SJSA1 (cell line): ENCODE results near the gene EHMT1. TPM values are rescaled to one million over a fixed set of nuclear protein-coding genes. Genes with fewer than 3 reads are reported as not detected.

Experiments
- DNase-seq, 2 experiments: peaks; one replicate each; pipeline ENCODE4 v3.0.0-alpha.2; 2015 to 2020; ENCODE audit warnings: low spot score in 2 of 2, low read depth in 1 of 2
- H3K27ac ChIP-seq: fragments of 250-450 bp; sonication (Bioruptor Pico); 2 replicates; pipeline ENCODE4 v1.5.1; 2020; ENCODE audit warnings: mild to moderate bottlenecking, moderate library complexity
- H3K27me3 ChIP-seq: fragments of 250-450 bp; sonication (Bioruptor Pico); replicated peaks from 2 replicates; pipeline ENCODE4 v1.5.1; 2020; ENCODE audit warnings: mild to moderate bottlenecking, moderate library complexity
- H3K36me3 ChIP-seq: fragments of 250-450 bp; sonication (Bioruptor Pico); 2 replicates; pipeline ENCODE4 v1.5.1; 2020; ENCODE audit warnings: mild to moderate bottlenecking
- H3K4me1 ChIP-seq: fragments of 250-450 bp; sonication (Bioruptor Pico); replicated peaks from 2 replicates; pipeline ENCODE4 v1.6.1; 2021; ENCODE audit warnings: mild to moderate bottlenecking
- H3K4me3 ChIP-seq: fragments of 250-450 bp; sonication (Bioruptor Pico); 2 replicates; pipeline ENCODE4 v1.5.1; 2020; ENCODE audit warnings: mild to moderate bottlenecking
- H3K9me3 ChIP-seq: fragments of 250-450 bp; sonication (Bioruptor Pico); replicated peaks from 2 replicates; pipeline ENCODE4 v1.5.1; 2020; ENCODE audit warnings: mild to moderate bottlenecking
- total RNA-seq: library from RNA; depleted of rRNA; stranded (reverse); fragments of >200 nt; shearing (Covaris generic); gene quantifications from 2 replicates; pipeline ENCODE4 v1.2.3, GENCODE V29; 2014

Gene EHMT1
- total RNA-seq, 1 experiment from 2014 or later = 32.0 TPM

DNA sequence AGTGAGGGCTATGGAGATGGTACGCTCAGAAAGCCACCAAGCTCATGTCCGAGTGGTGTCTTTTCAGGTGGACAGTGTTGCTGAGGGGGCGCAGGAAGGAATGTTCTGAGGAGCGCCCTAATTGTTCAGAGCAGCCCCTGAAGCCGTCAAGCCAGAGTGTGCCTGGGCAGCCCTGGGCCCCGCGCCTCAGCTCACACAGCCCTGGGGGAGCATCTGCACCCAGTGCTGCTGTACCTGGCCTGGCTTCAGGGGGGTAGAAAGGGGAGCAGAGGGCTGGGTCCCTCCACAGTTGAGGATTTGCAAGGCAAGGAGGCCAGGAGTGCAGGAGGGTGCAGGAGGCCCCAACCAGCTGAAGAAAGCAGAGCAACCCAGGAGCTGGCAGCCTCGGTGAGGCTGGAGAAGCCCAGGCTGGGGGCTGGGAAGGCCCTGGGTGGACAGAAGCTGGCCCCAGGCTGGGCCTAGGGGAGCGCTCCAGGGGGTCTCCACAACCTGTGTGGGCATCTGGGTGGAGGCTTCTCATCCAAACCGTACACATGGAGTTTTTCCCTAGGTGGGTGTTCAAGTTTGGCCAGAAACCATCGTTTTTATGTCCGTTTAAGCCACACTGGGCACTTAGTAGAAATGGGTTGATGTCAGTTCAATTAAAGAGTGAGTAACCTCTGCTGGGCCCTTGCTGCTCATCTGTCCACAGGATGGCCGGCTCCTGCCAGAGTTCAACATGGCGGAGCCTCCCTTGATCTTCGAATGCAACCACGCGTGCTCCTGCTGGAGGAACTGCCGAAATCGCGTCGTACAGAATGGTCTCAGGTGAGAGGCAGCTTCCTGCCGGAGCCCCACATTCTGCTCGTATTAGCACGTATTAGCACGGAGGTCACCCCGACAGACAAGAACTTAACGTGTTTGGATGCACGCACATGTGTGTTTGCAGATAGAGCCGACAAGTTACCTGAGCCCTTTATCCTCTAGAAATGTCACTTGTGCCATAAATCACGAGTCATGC lies 196.8 kb downstream of the EHMT1 start:
- Histone ChIP-seq H3K9me3 (no peaks in the 10 kb centered on the region), H3K4me1 (no peaks in the 10 kb centered on the region), H3K36me3 (peaks cover 50% of the 10 kb centered on the region), H3K27me3 (no peaks in the 10 kb centered on the region), H3K27ac (no peak overlapping the region), H3K4me3 (no peak overlapping the region)
- DNase-seq = no peak

- no peak overlapping the region for H3K4me3 ChIP-seq
- peaks cover 45% of the 10 kb centered on the region for H3K36me3 ChIP-seq
- no peak for DNase-seq
- no peaks in the 10 kb centered on the region for H3K27me3 ChIP-seq
- no peaks in the 10 kb centered on the region for H3K9me3 ChIP-seq
- no peaks in the 10 kb centered on the region for H3K4me1 ChIP-seq
- H3K27ac ChIP-seq = no peak overlapping the region
Measured at GRCh38 chr9:137816531-137817235, 197.9 kb downstream of the EHMT1 start.

- Histone ChIP-seq H3K36me3 (peaks cover 42% of the 10 kb centered on the region), H3K4me3 (no peak overlapping the region)
- DNase-seq = no peak
Measured at GRCh38 chr9:137817236-137818200, 198.7 kb downstream of the EHMT1 start.

DNA sequence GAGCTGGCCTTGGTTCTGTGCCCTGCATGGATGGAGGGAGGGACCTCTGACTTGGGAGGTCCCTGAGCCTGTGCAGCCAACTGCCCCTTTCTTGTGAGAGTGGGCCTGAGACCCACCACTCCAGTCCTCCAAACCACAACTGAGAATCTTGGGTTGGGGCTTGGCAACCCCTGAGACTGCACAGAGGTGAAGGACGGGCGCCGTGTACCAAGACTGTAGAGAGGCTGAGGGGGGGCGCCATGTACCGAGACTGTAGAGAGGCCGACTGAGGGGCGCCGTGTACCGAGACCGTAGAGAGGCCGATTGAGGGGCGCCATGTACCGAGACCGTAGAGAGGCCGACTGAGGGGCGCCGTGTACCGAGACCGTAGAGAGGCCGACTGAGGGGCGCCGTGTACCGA lies 199.5 kb downstream of the EHMT1 start:
- no peaks in the 10 kb centered on the region for H3K4me1 ChIP-seq
- no peak overlapping the region for H3K4me3 ChIP-seq
- H3K27me3 ChIP-seq = no peaks in the 10 kb centered on the region
- H3K27ac ChIP-seq = no peak overlapping the region
- H3K36me3 ChIP-seq = peaks cover 35% of the 10 kb centered on the region
- no peaks in the 10 kb centered on the region for H3K9me3 ChIP-seq
- no peak for DNase-seq

More at GRCh38 chr9:137817236-137818200, 198.7 kb downstream of the EHMT1 start:
- Histone ChIP-seq H3K27ac (no peak overlapping the region), H3K9me3 (no peaks in the 10 kb centered on the region), H3K4me1 (no peaks in the 10 kb centered on the region), H3K27me3 (no peaks in the 10 kb centered on the region)

DNA sequence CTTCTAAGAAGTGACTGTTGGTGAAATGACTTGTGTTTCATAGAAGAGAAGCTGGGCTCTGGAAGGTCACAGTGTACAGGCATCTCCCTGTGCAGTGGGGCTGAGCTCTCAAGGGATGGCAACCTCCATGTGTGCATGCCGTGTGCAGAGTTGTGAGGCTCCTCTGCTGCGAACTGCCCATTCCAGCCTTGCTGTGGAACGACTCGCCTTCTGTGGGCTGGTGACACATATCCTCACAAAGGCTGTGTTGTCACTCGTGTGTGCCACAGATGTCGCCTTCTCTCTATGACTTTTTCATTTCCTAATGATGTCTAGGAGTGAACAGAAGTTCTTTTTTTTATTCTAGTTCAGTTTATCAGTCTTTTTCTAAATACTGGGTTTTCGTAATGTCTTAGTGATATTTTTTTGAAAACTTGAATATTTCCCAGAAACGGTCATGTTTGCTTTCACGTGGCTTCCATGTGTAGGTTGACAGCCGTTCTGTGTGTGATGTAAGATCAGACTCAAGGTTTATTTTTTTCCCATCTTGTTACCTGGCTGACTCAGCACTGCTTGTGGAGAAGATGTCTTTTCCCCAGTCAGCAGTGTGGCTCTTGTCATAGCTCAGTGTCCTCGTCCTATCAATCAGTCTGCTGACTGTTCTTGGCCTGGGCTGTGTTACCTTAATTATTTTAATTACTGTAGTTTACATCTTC lies 201.5 kb downstream of the EHMT1 start:
- H3K4me1 ChIP-seq = no peaks in the 10 kb centered on the region
- no peak overlapping the region for H3K27ac ChIP-seq
- H3K4me3 ChIP-seq = no peak overlapping the region
- peaks cover 35% of the 10 kb centered on the region for H3K36me3 ChIP-seq
- H3K27me3 ChIP-seq = no peaks in the 10 kb centered on the region
- DNase-seq = no peak
- no peaks in the 10 kb centered on the region for H3K9me3 ChIP-seq

DNA sequence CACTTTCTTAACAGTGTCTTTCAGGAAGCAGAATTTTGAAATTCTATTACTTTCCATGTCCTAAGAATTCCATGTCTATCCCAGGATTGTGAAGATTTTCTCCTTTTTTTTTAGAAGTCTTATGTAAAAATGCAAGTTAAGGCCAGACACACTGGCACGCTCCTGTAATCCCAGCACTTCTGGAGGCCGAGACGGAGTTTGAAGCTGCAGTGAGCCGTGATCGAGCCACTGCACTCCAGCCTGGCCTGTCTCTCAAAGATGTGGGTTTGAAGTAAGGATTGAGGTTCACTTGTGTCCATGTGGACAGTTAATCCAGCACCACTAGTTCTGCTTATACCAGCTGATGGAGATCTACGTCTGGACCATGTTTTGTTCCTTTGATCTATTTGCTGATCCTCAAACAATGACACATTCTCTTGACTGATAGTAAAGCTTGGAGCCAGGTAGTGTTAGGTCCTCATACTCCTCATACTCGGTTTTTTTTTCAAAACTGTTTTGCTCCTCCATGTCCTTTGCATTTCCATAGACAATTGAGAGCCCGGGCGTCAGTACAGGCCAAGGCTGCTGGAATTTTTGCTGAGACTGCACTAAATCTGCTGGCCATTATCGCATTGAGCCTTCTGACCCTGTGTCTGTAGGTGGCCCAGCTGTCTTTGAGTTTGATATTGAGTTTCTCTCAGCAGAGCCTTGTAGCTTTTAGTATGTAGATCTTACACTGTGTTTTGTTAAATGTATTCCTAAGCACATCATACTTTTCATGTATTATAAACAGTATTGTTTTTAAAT lies 205.4 kb downstream of the EHMT1 start:
- no peaks in the 10 kb centered on the region for H3K27me3 ChIP-seq
- DNase-seq = no peak
- no peaks in the 10 kb centered on the region for H3K4me1 ChIP-seq
- peaks cover 14% of the 10 kb centered on the region for H3K36me3 ChIP-seq
- no peak overlapping the region for H3K4me3 ChIP-seq
- H3K9me3 ChIP-seq = no peaks in the 10 kb centered on the region
- no peak overlapping the region for H3K27ac ChIP-seq

GRCh38 chr9:137825324-137825989 lies 206.7 kb downstream of the EHMT1 start:
- Histone ChIP-seq H3K27me3 (no peaks in the 10 kb centered on the region), H3K4me3 (no peak overlapping the region), H3K27ac (no peak overlapping the region), H3K9me3 (no peaks in the 10 kb centered on the region), H3K36me3 (peaks cover 11% of the 10 kb centered on the region), H3K4me1 (no peaks in the 10 kb centered on the region; the same call in 1 of the 2 replicates)
- no peak for DNase-seq

DNA sequence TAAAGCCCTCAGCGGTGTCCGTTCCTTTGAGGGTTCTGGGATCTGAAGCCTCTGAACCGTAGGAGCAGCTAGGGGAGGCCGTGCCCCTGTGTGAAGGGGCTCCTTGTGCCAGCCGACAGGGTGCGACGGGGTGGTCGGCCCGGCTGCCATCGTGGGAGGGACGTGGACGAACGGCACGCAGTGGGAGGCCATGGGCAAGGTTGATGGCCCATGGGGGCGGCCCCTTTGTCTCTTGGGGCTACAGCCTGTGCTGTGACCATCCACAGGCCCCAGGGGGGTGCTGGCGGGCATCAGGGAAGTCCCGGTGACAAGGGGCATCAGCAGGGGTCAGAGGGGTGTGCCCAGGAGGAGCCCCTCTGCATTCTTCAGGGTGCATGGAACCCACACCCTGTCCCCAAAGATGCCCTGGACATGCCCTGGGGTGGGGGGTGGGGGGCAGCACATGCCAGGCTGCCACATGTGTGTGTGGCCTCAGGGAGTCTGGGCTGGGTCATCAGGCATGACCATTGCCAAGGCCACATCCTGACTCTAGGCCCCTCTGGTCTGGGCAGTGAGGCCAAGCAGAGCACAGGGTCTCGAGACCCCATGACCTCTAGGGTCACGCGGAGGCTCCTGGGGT lies 209.2 kb downstream of the EHMT1 start:
- no peak for DNase-seq
- Histone ChIP-seq H3K4me3 (no peak overlapping the region), H3K36me3 (peaks cover 9% of the 10 kb centered on the region), H3K4me1 (no peaks in the 10 kb centered on the region; the same call in 1 of the 2 replicates), H3K9me3 (no peaks in the 10 kb centered on the region), H3K27me3 (no peaks in the 10 kb centered on the region), H3K27ac (no peak overlapping the region)

GRCh38 chr9:137828527-137829259 lies 209.9 kb downstream of the EHMT1 start:
- Histone ChIP-seq H3K4me3 (no peak overlapping the region), H3K27me3 (no peaks in the 10 kb centered on the region), H3K9me3 (no peaks in the 10 kb centered on the region), H3K4me1 (no peaks in the 10 kb centered on the region; the same call in 1 of the 2 replicates), H3K27ac (no peak overlapping the region), H3K36me3 (peaks cover 12% of the 10 kb centered on the region)
- DNase-seq = no peak

DNA sequence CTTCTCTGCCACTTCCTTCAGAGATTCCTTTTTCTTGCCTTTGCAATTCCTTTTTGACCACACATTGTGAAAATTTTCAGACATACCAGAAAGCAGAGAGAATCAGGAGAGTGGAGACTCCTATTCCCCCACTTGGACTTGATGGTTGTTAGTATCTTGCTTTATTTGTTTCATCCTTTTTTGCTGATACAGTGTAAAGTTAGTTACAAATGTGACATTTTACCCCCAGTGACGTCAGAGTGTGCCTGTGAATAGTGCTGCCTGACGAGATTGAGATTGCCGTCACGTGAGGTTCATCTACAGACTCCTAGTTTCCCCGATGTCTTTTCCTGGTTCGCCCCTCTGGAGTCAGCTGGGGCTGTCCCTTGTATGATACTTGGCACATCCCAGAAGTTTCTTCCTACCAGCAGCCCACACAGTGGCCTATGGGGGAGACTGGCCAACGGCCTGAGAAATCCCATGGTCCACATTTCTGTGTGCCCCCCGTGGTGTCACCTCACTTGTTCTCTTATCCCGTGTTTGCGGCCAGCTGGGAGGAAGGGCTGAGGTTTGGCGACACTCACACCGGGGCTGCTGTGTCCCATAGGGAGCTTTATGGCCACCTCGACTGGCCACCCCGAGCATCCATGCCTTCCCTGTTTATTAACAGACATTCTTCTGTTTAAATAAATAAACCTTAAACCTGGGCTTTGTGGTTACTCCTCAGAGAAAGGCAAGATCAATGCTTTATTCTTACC lies 210.6 kb downstream of the EHMT1 start:
- no peaks in the 10 kb centered on the region for H3K27me3 ChIP-seq
- H3K4me1 ChIP-seq = no peaks in the 10 kb centered on the region; the same call in 1 of the 2 replicates
- H3K9me3 ChIP-seq = no peaks in the 10 kb centered on the region
- no peak overlapping the region for H3K27ac ChIP-seq
- no peak overlapping the region for H3K4me3 ChIP-seq
- DNase-seq = no peak
- peaks cover 7% of the 10 kb centered on the region for H3K36me3 ChIP-seq
